Choroid plexus epithelial cell (primary cell): ENCODE data around the gene INKA2.

Source experiments
- DNase-seq: peaks from one replicate; pipeline ENCODE4 v3.0.0-alpha.2; 2010; ENCODE audit warnings: low read depth
- H3K4me3 ChIP-seq: 2 replicates; pipeline ENCODE4 v1.5.1; 2011; ENCODE audit warnings: low read depth, mild to moderate bottlenecking, control low read depth, low read length, moderate library complexity
- TF ChIP-seq, protein P1 (sequence below): conservative IDR thresholded peaks from 2 replicates; pipeline ENCODE4 v1.5.1; 2011; ENCODE audit warnings: low read depth, mild to moderate bottlenecking, control low read depth, inconsistent platforms, low read length, moderate library complexity

The INKA2 gene

DNA sequence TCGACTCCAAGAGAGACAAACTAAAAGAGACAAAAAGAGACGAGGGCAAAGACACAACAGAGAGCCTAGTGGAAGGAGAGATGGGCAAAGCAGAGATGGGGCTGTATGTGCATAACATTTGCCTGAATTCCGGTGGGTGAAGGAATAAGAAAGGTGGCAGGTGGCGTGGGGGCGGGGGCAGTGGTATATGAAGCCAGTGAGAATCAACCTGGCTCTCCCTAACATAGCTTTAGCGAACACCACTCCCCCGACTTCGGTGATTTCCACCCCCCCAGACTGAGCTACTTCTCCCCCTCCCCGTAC lies 1.1 kb downstream of the INKA2 start:
- DNase-seq = no peak
- peak overlapping the region; percentile 65 for H3K4me3 ChIP-seq
- TF ChIP-seq, protein P1, sequence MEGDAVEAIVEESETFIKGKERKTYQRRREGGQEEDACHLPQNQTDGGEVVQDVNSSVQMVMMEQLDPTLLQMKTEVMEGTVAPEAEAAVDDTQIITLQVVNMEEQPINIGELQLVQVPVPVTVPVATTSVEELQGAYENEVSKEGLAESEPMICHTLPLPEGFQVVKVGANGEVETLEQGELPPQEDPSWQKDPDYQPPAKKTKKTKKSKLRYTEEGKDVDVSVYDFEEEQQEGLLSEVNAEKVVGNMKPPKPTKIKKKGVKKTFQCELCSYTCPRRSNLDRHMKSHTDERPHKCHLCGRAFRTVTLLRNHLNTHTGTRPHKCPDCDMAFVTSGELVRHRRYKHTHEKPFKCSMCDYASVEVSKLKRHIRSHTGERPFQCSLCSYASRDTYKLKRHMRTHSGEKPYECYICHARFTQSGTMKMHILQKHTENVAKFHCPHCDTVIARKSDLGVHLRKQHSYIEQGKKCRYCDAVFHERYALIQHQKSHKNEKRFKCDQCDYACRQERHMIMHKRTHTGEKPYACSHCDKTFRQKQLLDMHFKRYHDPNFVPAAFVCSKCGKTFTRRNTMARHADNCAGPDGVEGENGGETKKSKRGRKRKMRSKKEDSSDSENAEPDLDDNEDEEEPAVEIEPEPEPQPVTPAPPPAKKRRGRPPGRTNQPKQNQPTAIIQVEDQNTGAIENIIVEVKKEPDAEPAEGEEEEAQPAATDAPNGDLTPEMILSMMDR = no peak

DNA sequence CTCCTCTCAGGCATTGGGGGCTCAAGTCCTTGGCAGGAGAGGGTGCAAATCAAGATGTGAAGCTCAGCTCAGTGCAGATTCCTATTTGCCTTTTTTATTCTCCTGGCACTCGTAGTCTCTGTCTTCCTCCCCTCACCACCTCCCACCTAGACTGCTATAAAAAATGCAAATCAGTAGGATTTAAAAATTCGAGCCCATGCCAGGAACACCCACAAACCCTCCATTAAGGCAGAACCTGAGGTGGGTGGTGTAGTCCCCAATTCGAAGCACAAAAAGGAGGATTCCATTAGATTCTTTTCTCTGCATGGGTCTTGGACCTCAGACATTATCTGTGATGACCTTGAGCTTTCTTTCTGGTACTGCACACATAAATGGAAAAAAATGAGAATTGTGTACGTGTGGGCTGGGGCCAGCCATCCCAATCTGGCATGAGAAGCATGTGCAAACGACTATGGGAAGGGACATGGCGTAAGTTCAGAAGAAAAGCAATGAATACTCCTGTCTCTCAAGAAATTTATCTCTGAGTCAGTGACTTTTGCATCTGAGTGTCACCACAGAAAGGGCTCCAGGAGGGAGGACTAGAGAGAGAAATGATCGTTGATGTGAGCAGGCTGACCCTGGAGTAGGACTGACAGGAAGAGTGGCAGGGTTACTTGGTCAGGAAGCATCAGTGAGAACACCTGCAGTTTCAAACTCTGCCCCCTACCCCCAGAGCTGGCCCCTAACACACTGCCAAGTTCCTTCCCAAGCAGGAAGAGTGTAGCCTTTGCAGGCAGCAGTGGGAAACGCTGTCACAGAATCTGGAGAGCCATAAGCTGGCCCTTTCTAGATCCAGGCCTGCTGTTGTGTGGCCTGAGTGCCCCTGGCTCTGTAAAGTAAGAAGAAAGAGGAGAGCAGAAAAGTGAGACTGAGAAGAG lies 1.7 kb downstream of the INKA2 start:
- TF ChIP-seq, protein P1 = no peak
- H3K4me3 ChIP-seq = no peak overlapping the region
- no peak for DNase-seq

DNA sequence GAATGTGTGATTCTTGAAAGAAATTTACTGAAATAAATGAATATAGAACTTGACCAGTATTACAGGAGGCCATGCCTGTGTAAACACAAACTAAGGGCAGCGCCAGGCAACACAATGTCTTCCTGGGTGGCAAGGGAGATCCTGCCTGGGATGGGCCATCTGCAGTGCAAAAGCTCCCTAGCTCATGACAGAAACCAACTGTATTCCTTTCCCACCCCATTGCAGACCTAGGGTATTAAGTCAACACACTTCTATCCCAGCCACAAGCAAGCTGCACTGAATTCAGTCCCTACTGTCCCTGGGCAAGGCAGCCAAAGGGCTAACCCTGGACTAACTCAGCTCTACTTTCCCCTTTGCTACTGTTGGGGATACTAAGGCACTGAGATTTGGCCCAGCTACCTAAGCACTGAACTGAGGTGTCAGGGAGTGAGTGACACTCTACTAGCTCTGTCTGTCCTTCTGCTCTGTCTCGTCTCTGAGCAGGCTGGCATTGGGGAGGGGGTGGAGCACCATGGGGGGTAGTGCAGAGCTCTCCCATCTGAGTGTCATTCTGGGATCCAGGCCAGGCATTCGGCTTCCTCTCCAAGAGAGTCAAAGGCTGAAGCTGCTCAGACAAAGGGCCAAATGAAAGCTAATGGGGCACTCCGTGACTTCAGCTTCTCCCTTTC lies 2.5 kb downstream of the INKA2 start:
- TF ChIP-seq, protein P1 = no peak
- peak; percentile 33 for DNase-seq
- H3K4me3 ChIP-seq = no peak overlapping the region

DNA sequence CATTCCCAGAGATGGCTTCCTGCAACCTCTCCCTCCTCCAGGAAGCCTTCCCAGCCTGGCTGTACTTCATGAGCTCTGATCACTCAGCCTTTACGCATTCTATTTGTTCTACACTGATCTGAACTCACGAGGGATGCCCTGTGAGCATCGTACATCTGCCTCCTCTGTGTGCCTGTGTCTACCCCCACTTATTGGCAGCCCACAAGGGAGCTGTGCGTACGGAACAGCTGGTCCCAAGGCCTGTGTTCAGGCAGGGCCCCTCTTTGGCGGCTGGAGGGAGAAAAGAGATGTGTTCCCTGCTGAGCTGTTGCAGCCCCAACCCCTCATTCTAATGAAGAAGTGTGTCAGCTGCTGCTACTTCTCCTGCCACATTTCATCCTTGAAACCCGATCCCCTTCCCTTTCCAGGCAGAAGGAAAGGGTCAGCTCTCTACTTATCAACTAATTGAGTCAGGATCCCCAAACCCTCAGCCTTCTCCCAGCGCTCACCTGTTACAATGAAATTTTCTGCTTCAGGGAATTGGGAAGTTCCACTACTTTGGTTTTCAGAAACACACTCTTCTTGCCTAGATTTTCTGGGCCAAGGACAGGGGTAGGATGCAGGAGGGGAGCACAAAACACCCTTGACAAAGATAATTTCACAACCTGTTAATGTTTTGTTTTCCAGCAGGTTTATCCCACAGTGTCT lies 3.2 kb downstream of the INKA2 start:
- H3K4me3 ChIP-seq = no peak overlapping the region
- TF ChIP-seq, protein P1 = no peak
- peak; percentile 57 for DNase-seq

DNA sequence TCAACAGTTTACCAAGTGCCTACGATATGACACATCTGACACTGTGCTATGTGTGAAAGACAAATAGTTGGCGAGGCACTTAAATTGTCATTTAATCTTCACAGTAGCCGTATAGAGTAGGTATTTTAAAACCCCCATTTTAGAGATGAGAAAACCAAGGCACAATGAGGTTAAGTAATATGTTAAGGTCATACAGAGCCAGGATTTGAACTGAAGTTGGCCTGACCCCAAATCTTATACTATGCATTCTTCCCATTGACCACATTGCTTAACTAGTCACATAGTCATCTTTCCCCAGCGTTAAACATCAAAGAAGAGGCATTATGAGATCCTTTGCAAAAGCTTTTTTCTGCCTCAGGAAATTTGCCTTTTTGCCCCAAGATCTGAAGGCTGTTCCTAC lies 3.9 kb downstream of the INKA2 start:
- no peak overlapping the region for H3K4me3 ChIP-seq
- DNase-seq = peak; percentile 25
- TF ChIP-seq, protein P1 = no peak

DNA sequence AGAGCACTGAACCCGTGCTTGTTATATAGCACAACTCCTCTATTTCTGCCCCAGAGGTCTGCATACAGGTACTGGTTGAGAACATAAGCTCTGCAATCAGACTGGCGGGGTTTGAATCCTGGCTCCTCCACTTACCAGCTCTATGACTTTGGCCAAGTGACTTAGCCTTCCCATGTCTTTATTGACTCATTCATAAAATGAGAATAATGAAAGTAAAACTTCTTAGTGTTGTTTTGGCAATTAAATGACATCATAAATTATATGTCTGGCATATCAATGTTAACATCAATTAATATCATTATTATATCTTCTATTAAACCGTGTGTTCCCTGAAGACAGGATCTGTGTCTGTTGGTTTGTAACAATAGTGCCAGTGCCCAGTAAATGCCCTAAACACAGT lies 4.3 kb downstream of the INKA2 start:
- H3K4me3 ChIP-seq = no peak overlapping the region
- no peak for DNase-seq
- TF ChIP-seq, protein P1 = no peak
